GM06990 (cell line): ENCODE results near the gene WASF2.

Source experiments
- DNase-seq: peaks from one replicate; pipeline ENCODE4 v3.0.0-alpha.2; 2011; ENCODE audit not compliant: insufficient read length; ENCODE audit errors: extremely low read depth
- H3K27me3 ChIP-seq: replicated peaks from 2 replicates; pipeline ENCODE4 v1.6.0; 2011; ENCODE audit warnings: low read length; ENCODE audit not compliant: control insufficient read depth, insufficient read depth
- H3K36me3 ChIP-seq: 2 replicates; pipeline ENCODE4 v1.5.1; 2011; ENCODE audit warnings: low read length; ENCODE audit not compliant: control insufficient read depth, insufficient read depth
- H3K4me3 ChIP-seq: replicated peaks from 2 replicates; pipeline ENCODE4 v1.5.1; 2011; ENCODE audit warnings: low read depth, mild to moderate bottlenecking, control low read depth, low read length
- CTCF ChIP-seq: IDR thresholded peaks from 2 replicates; pipeline ENCODE4 v1.5.1; 2011; ENCODE audit warnings: low read length, control low read depth, mild to moderate bottlenecking, inconsistent platforms; ENCODE audit not compliant: insufficient read depth, poor library complexity, severe bottlenecking

Gene WASF2

GRCh38 chr1:27374362-27375086 lies 115.4 kb downstream of the WASF2 start, which contains the start of gene FCN3:
Gene FCN3, minus strand, starts transcription at chr1:27374824. Its CDS starts 6 bp downstream, at chr1:27374818.
- Histone ChIP-seq H3K27me3 (peaks cover 1% of the 10 kb centered on the region), H3K36me3 (no peaks in the 10 kb centered on the region), H3K4me3 (no peak within 1 kb of the TSS)
- DNase-seq, result no peak
- no peak for TF ChIP-seq CTCF

GRCh38 chr1:27372808-27373690 lies 116.9 kb downstream of the WASF2 start:
- H3K27me3 ChIP-seq, result peaks cover 1% of the 10 kb centered on the region
- no peak for DNase-seq
- no peak overlapping the region for H3K4me3 ChIP-seq
- peak; percentile 32 for TF ChIP-seq CTCF
- H3K36me3 ChIP-seq, result no peaks in the 10 kb centered on the region

GRCh38 chr1:27372022-27372807 lies 117.8 kb downstream of the WASF2 start:
- no peak overlapping the region for H3K4me3 ChIP-seq
- H3K27me3 ChIP-seq, result peaks cover 1% of the 10 kb centered on the region
- H3K36me3 ChIP-seq, result no peaks in the 10 kb centered on the region
- no peak for DNase-seq
- TF ChIP-seq CTCF, result no peak

- no peaks in the 10 kb centered on the region for H3K27me3 ChIP-seq
- no peak for DNase-seq
- no peaks in the 10 kb centered on the region for H3K36me3 ChIP-seq
- no peak overlapping the region for H3K4me3 ChIP-seq
- TF ChIP-seq CTCF, result no peak
These were observed 120.9 kb downstream of the WASF2 start for GRCh38 chr1:27368869-27369582.

- no peak for DNase-seq
- Histone ChIP-seq H3K36me3 (no peaks in the 10 kb centered on the region), H3K27me3 (no peaks in the 10 kb centered on the region), H3K4me3 (no peak overlapping the region)
- TF ChIP-seq CTCF, result no peak
These were observed 122.8 kb downstream of the WASF2 start for GRCh38 chr1:27367160-27367650.
